Fibroblast of skin of right biceps (primary cell): Measurements from ENCODE around the gene VTI1A.
A peak's percentile ranks its signal among the peaks of the same experiment; 100 is the strongest.
"Not testable (repeated sequence)": the region's sequence is repeated elsewhere in the genome, so short reads cannot be mapped to it uniquely, and the experiment has no call there.

ENCODE experiments used
- DNase-seq: peaks from one replicate; pipeline ENCODE4 v3.0.0-alpha.2; 2013

VTI1A gene

DNA sequence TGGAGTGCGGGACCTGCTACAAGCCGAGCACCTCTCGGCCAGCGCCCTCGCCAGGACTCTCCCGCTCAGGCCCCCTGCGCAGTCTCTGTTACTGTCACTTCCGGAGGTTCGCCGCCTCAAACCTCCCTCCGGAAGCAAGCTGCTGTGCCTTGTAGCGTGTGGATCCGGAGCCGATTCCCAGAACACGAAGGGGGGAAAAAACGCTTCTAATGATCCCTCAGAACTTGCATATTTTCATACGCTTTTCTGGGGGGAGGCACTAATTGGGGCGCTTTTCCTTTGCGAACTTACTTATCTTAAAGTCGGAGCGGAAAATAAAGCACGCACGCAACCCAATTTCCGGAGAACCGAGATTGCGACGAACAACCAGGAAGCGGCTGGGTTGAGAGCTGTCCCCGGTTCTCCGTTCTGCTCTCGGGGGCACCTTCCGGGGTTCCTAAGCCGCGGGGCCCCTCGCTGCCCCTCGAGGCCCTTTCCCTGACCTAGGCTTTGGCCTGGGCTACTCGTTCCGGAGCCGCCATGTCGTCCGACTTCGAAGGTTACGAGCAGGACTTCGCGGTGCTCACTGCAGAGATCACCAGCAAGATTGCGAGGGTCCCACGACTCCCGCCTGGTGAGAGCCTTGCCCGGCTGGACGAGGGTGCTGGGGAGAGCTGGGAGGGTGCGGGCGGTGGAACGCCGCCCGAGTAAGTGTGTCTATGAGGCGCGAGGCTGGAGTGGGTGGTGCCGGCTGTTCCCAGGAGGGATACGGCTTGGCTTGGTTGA, at the start of gene VTI1A, which contains the start of gene ZDHHC6:
VTI1A (plus strand) TSS at position 361 of the 765 bp plus-strand sequence; CDS start at position 520, 159 bp downstream.
ZDHHC6 (minus strand) TSS at position 60 of the 765 bp plus-strand sequence. CDS start 1,478 bp downstream, outside the sequence.
- DNase-seq = peak; percentile 86

DNA sequence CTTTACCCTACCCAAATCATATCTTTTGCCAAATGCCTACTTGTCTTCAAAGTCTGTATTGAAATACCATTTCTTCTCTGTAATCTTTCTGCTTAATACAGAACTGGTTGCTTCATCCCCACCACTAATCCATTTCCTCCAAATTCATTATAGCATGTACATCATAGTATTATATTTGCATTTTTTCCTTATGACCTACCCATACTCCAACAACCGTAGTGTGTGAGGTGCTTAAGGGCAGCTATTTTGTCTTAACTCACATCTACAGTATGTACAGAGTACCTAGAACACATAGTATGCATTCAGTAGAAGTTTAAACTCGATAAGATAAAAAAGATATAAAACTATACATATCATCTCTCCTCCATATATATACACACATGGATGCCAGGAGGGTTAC, 49.4 kb upstream of the VTI1A start:
- no peak for DNase-seq

DNA sequence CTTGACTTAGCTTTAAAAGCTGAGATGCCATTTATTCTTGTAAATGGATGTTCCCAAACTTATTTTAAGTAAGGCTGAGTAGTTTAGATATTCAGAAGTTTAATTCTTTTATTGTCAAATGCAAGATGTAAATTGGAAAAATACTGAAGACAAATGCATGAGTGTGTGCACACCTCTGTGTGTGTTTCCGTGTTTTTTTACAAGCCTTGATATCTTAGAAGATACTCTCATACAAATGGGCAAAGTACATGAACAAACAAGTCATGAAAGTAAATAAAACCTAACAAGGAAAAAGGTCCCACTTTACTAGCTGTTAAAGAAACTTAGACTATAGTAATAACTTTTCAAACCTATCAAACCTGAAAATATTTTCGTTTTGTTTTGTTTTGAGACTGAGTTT, 44.1 kb upstream of the VTI1A start:
- DNase-seq = no peak

DNA sequence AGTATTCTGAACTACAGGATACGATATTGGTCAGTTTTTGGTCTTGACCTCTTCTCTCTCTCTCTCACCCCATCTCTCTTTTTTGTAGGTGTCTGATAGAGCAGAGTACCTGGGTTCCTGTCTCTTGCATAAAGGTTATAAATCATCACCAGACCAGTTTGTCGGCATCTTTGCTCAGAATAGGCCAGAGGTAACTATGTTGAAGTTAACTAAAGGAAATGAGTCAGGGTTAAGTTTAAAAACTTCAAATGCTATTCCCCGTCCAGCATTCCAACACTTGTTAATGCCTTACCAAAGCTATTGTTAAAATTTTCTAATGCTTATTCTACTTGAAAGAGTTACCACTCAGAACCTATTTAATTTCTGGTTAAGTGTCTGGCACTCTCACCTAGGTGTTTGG, 42.4 kb upstream of the VTI1A start:
- DNase-seq = no peak

DNA sequence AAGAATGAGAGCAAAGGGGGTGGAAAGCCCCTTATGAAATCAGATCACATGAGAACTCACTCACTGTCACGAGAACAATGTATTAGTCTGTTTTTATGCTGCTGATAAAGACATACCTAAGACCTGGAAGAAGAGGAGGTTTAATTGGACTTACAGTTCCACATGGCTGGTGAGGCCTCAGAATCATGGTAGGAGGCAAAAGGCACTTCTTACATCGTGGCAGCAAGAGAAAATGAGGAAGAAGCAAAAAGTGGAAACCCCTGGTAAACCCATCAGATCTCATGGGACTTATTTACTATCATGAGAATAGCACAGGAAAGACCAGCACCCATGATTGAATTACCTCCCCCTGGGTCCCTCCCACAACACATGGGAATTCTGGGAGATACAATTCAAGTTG, 40.2 kb upstream of the VTI1A start:
- DNase-seq = not testable (repeated sequence)

DNA sequence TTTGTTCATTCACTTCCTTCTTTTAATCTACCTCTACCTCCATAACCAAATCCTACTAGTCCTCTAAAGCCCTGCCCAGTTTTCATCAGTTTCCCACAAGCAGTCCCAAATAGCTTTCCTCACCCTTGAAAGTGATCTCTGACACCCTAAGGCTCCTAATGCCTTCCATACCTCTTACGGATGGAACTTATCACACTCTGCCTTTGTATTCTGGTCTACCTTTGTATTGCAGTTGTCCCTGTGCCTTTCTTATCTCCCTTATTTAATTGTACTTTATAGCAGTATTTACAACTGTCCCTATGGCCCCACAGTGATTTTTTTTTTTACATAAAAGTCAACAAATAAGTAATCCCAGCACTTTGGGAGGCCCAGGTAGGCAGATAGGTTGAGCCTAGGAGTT, 39.3 kb upstream of the VTI1A start:
- DNase-seq = no peak

DNA sequence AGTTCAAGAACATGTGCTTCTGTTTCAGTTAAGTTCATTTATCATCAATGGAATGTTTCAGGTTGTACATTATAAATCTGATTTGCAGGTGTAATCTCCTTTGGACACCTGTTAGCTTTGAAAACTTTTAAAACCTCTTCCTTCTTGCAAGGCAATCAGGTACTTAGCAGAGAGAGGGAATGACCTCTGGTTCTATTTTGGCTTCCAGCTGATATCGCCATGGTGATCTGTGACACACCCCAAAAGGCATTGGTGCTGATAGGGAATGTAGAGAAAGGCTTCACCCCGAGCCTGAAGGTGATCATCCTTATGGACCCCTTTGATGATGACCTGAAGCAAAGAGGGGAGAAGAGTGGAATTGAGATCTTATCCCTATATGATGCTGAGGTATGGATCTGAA, 37.7 kb upstream of the VTI1A start:
- no peak for DNase-seq

DNA sequence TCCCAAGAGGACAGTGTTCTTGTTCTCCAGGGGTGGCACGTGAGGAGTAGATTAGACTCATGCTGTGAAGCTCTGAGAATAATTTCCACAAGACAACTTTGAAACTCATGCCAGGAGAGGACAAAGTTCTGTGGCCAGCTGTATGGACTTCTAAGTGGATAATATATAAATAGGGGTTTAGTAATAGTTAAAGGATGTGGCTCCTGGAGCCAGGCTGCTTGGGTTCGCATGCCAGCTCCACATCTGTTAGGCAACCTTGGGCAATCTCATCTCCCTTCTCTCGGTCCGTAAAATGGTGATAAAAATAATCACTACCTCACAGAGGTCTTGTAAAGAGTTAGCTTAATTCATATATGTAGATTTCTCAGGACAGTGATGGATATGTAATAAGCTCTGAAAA, 37.3 kb upstream of the VTI1A start:
- no peak for DNase-seq

DNA sequence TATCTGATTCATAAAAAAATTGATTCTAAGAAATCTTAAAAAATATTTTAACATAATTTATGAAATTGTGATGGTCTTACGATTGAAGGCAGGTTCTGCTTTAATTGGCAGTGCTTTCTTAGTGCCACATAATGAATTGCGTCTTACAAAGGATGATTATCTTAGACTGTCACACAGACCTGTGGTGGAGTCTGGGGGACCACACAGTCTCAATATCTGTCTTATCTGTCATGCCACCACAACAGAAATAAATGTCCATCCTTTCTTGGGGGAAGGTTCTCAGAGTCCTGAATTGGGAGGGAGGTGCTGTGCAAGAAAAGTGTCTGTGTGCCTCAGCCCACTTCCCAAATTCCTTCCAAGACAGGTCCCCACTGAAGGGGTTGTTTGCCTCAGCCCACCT, 34.3 kb upstream of the VTI1A start:
- DNase-seq = no peak

DNA sequence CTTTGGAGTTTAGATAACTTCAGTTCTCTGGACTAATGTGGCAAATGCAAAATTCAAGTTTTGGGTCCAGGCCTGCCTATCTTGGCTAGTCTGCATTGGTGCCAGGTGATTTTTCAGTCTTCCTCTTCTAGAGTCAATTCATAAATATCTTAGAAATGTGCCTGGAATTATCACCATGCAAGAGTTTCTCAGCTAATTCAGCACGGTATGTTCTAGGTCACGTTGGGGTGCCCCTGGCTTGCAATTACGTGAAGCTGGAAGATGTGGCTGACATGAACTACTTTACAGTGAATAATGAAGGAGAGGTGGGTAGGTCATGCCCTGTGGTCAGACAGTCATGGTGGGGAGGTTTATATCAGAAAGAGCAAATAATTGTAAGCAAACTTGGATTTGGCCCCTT, 25.3 kb upstream of the VTI1A start:
- no peak for DNase-seq

DNA sequence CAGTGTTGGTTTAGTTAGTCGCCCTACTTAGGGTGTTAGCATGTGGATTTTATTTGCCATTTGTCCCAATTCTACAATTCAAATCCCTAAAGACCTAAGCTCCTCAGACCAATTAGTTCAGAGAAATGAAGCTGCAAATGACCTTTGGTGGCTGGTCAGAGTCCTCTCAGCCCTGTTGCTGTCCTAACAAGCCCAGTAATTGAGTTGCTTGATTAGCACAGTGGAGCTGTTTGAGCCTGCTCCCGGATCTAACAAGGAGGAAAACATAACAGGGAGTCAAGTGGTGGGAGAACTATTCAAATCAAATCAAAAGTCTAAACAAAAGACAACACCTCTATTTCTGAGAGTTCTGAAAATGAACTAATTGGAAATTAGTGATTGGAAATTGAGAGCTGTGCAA, 22.4 kb upstream of the VTI1A start:
- DNase-seq = no peak

DNA sequence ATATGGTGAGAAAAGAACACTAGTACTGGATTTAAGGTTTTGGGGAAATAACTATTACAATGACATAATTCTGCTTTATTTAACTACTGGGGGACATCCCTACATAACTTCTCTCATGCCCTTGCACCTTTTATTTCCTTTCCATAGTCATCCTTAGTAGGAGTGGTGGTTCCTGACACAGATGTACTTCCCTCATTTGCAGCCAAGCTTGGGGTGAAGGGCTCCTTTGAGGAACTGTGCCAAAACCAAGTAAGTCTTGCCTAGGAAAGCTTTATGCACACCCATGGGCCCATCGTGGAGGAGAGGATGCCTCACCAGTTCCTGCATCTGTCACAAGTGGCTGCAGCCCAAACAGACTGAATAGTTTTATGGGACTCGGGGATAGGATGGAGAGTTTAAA, 20.9 kb upstream of the VTI1A start:
- DNase-seq = no peak

DNA sequence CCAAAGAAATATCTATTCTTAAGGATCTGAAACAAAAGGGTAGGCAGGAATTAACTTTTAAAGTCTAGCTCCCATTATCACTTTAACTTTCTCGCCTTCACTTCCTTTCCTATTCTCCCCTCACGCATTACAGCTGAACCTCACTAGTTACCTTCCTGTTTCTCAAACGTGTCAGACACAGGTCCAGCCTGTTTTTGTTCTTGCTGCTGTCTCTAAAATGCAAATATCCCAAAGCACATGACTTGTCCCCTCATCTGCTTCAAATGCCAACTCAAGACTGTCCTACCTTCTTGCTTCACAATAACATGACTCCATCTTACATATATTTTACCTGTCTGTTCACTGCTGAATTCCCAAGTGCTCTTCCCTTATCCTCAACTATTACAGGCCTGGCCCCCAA, 17.9 kb upstream of the VTI1A start:
- DNase-seq = no peak

DNA sequence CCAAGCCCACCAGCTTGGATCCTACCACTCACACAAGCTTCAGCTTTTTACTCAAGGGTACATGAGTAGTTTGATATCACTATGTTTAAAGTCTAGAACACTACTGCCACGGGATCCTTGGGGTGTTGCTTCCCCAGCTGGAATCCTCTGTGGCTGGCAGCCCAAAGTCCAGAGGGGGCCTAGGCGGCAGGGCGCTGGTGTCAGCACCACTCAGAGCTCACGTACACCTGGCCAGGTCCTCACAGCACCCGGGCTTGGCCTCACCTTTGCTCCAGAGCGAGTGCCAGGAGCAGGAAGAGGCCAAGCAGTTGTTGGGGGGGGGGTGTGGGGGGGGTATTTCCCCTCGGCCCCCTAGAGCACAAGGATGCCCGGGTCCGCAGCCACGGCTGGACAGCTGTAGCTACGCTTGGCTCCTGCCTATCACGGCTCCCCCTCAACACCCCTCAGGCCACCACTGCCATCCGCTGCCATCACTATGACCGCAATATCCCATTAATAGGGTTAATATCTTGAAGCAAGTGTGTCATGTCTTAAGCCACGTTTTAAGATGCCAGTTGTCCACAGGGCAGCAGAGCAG, 17.3 kb upstream of the VTI1A start:
- no peak for DNase-seq

DNA sequence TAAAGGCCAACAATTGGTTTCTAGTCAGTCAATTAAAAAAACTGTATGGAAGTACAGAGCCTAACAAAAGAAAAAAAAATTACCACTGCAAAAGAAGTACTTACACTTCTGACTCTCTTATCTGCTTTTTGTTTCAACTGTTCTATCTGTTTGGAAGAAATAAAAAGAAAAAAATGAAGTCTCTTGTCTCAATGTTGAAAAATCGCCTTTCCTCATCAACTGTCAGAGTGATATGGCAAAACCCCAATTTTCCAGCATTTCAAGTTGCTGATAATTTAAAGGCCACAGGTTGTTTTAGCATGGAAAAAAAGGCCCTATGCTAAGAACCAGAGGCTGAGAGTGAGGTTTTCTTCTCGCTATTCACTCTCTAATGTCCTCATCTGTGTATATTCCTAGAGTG, 13.9 kb upstream of the VTI1A start:
- DNase-seq = no peak

DNA sequence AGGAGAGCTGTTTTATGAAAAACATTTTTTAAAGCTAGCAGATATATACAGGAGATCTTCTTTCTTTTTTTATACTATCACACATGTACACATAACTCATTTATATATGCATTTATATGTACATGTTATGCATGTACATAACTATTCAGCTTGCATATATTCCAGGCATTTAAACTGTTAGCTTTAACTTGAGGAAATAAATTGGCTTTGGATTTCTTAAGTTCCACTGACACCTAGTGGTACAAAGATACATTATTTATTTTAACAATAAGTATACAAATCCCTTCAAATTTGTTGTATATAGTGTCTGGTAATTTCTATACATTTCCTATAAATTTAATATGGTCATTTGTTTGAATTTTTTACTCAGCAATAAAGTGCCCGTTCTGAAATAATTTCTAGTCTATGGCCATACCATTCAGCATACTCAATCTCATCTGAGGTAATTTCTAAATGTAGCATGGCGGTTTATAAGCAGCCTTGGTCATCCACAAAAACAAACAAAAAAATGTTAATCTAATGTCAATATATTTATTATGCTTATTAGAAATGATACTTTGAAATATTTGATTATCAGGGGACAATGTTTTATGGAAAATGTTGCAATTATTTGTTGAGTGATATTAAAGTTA, 11.9 kb upstream of the VTI1A start:
- DNase-seq = peak; percentile 38

DNA sequence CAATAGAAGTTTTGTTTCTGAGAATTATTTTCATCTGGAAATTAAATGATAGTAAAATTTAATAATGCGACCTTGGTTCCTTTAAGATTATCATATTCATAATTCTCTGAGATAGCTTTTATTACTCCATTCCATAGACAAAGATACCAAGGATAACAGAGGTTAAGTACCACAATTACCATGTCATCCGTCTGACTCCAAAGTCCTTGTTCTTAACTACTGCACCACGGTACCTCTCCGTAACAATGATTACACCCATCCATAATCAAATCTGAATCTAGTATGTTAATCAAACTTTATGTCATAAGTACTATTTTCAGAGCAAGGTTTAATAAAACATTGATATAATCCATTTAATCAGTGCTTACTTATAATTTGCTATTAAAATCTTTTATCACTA, 8.7 kb upstream of the VTI1A start:
- no peak for DNase-seq

DNA sequence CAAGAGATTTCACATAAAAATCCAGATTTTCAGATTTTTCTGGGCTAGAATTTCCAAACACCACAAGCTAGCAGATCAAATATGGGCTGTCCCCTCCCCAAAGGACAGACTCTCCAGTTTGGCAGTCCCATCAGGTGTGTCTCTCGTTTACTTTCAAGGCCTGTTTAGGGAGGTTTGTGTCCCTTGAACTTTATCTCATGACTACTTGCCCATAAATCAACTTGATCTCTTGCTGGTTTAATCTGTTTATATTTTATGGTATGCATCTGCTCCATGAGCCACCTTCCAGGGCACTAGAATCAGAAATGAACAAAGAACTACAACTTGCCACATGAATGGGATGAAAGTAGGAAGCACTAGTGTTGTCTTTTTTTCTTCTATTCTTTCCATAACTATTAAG, 5.5 kb upstream of the VTI1A start:
- no peak for DNase-seq

DNA sequence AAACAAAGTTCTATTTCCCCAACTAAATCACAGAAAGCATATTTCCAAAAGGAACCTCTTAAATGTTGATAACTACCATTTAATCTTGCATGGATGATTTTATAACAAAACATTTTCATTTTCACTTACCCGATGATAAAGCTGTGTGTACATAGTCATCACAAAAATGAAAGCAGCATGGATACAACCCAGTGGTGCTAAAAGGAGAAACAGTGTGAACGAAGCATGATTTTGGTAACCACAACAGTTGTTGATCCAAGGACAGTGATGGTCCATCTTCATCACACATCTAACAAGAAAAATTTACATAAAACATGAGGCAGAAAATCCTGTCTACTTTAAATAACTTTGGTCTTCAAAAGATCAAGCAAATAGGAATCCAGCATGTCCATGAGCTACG, 5.0 kb upstream of the VTI1A start:
- no peak for DNase-seq

DNA sequence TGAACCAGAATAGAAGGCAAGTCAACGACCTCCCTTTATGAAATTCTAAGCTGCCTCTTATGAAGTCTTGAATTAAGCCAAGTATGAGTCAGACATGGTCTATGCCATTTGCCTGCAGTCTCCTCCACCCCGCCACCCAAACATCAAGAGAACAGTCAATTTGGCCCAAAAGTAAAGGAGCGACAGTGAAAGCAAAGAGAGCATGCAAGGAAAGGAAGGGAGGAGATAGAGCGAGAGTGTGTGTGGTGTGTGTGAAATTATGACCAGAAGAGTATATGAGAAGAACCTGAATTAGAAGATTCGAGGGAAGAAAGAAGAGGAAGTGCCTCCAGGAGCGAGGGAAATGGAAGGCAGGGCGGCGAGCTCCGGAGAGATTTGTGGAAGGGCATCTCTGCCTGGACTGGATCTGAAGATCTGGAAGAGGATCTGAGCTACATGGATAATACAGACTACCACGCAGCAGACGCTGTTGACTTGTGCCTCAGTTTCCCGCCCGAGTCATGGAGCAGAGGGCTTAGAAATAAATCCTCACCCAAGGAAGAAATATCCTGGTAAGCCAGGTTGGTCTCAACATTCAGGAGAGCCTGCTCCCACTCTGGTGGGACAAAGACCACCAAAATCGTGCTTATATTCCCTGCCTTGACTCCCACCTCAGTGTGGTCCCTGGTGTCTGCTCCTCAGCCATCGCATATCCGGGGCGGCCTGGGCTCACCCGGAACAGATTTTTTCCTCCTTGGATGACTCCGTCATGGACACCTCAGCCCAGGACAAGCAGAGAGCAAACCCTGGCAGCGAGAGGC, 760 bp upstream of the VTI1A start:
- DNase-seq = peak; percentile 17

DNA sequence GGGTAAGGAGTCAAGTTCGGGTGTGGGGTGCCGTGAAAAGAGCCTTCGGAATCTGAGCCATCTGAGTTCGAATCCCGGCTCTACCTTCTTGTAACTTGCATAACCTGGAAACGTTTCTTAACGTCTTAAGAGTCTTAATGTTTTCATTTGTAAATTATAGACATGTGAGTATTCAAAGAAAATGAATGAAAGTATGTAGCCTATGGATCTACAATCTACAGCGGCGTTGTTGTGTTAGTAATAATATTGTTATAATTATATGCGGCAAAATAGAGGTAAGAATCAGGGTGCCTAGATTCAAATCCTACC, 559 bp downstream of the VTI1A start:
- no peak for DNase-seq

DNA sequence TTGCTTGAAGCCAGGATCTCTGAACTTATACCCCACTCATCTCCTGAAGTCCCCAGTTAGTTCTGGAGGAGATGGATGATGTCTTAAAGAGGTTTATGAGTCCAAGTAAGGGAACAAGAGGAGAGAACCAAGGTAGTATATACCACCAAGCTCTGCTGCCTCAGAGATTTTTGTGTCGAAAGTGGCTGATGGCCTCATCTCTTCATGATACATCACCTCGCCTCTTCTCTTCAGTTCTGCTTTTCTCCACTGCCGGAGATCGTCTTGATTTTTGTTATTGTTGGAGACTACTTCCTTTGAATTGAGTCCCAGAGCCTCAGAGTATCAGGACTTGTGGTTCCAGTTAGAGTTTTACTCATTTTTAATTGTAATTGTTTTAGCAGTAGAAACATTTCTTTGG, 1.9 kb downstream of the VTI1A start:
- no peak for DNase-seq

DNA sequence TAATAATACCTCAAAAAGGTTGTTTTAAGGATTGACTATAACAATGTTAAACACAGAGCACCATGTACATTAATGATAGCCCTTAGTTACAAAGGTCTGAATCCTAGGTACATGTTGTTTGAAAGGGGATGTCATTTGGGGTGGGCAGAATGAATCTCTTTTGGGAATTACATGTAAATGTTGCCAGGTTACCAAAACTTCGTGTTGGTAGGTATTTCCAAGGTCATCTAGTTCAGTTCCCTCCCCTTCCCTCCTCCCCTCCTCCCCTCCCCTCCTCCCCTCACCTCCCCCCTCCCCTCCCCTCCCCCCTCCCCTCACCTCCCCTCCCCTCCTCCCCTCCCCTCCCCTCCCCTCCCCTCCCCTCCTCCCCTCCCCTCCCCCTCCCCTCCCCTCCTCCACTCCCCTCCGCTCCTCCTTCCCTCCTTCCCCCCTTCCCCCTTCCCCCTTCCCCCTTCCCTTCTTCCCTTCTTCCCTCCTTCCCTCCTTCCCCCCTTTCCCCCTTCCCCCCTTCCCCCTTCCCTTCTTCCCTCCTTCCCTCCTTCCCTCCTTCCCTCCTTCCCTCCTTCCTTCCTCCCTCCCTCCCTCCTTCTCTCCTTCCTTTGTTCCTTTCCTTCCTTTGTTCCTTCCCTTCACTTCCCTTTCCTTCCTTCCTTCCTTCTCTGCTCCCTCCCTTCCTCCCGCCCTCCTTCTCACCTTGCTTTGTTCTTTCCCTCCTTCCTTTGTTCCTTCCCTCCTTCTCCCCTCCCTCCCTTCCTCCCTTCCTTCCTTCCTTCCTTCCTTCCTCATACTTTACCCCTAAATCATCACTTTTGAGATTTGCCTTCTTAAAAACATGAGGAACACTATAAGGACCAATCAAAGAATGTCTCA, 8.1 kb downstream of the VTI1A start:
- no peak for DNase-seq
